Brain pericyte (primary cell): ENCODE data around the gene MAP7D1.

ENCODE experiments used
- DNase-seq: peaks from one replicate; pipeline ENCODE4 v3.0.0-alpha.2; 2012; ENCODE audit warnings: low read depth, low spot score

MAP7D1 gene

DNA sequence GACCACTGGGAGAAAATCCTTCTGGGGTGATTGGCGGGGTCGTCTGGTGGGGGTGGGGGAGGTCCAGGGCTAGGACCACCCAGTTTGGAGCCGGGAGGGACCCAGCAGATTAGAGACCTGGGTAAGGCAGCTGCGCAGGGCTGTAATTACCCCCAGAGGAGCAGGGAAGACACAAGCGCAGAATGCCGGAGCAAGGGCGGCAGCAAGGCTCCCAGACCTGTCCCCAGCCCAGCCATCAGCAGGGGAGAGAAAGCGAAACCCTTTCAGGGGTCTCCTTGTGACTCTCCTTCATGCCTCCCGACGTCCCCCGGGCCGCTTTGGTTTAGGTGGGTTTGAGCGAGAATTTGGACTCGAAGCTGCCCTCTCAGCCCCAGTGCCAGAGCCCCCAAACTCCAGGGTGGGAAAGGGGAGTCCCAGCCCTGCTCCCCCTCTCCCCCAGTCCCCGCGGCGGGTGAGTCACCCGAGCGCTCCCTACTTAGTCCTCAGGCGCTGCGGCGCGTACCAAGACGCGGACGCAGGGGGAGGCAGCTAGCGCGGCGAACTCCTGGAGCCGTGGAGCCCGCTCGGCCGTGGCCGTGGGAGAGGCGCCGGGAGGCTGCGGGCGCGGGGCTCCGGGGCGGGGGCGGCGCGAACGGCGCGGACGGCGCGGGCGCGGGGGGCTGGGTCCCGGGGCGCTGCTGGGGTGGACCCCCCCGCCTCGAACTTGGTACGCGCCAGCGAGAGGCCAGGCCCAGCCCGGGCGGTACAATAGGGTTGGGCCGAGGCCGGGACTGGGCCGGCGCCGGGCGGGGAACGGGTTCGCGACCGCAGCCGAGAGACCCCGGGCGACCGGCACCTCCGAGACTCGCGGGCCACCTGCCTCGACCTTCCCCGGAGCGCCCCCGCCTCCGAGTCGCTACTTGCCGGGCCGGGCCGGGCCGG is at the start of gene MAP7D1:
MAP7D1 (plus strand) TSS at position 753 of the 921 bp plus-strand sequence. CDS start 258 bp downstream, outside the sequence.
- DNase-seq: no peak

DNA sequence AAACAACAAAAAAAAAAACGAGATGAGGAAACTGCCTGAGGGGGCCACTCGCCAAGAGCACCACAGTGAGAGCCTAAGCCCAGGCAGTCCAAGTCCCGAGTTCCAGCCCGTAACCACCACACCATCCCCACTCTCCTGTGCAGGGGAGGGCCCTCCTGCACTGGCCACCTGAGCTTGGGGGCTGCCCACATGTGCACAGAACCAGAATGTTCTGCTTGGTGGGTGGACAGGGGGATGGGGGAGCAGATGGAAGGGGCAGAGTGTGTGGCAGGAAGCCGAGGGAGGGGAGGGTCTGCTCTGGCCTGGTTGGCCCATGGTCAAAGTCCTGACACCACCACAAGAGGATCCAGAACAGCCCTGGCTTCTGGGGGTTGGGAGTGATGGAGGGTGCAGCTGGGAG is 49.7 kb upstream of the MAP7D1 start:
- no peak for DNase-seq

GRCh38 chr1:36107394-36107793 is 48.6 kb upstream of the MAP7D1 start:
- no peak for DNase-seq

DNA sequence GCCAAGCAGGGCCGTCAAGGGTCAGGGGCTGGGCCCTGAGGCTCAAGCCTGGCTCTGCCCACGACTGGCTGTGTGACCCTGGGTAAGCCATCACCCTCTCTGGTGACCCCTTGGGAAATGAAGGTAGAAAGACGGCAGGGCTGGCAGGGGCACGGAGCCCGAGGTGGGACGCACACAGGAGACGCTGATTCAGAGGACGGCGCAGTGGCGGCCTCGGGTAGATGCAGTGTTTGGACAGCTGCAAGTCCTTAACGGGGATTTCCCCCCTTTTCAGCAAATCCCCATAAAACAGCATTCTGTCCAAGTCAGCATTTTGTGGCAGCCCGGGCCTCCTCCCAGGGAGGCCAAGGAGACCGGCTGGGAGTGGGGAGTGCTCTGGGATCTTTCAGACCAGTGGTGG is 47.6 kb upstream of the MAP7D1 start:
- no peak for DNase-seq

DNA sequence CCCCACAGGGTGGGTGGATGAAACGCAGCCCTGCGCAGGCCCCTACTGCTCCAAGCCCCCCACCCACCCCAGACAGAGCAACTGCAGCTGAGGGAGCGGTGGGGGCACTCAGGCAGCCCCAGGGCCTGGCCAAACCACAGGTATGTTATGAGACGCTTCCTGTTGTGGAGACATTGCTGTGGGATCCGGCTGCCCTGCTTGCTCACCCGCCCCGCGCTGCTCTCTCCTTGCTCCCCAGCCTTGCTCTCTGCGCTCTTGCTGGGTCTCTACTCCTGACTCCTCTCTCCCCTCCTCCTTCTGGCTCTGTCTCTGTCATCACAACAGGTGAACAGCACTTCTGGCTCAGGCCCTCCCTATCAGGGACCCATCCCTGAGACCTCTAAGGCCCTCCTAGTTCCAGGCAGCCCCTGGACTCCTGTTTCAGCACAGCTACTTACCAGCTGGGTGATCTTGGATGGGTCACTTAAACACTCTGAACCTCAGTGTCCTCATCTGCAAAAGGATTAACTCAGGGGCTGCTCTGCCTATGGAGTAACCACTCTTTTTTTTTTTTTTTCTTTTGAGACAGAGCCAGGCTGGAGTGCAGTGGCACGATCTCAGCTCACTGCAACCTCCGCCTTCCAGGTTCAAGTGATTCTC is 46.8 kb upstream of the MAP7D1 start:
- DNase-seq: no peak

GRCh38 chr1:36111151-36111550 is 44.8 kb upstream of the MAP7D1 start:
- no peak for DNase-seq

- DNase-seq: no peak
Measured at GRCh38 chr1:36112823-36113222, 43.1 kb upstream of the MAP7D1 start.

DNA sequence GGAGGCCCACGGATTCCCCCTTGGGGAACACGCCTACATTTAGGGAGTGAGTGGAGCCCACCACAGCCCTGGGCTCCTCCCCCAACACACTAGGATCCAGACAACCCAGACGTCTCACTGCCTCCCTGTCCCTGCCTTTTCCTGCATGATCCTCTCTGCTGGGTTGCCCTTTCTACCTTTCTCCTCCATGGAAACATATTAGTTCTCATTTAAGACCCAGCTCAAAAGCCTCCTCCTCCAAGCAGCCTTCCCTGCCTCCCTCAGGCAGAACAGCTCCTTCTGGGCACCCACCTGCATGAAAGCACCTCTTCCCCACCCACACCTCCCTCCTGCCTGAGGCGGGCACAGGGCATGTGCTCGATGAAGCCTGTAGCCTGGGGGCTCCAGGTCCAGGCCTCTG is 41.6 kb upstream of the MAP7D1 start:
- no peak for DNase-seq

DNA sequence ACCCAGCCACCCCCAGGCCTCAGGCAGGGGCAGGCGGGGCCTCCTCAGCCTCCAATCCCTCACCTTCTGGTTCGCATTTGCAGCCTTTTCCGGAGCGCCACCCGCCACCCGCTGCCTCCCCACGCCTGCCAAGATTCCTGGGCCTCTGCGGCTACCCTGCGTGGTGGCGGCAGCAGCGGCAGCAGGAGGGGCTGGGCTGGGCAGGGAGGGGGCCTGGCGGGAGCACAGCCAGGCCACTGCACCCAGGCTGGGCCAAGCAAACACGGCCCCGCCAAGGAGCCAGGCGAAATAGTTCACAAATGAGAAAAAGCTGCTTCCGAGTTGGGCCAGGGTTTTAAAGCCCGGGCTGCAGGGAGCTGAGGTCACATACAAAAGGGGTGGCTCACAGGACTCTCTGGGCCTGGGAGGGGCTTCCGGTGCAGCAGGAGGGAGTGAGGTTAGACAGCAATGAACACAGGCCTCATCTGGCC is 40.7 kb upstream of the MAP7D1 start:
- DNase-seq: peak; percentile 37

DNA sequence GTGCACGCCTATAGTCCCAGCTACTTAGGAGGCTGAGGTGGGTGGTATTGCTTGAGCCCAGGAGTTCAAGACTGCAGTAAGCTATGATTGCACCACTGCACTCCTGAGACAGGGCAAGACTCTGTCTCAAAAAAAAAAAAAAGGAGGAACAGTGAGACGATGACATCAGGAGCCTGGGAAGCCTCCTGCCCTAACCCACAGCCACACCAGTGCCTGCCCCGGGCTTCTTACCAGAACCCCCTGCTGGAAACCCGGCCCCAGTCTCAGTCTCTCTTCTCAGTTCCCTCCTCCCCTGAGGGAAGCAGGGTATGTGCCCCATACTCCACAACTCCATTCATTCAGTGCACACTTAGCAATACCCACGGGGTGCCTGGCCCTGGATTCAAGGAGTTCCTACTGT is 40.0 kb upstream of the MAP7D1 start:
- DNase-seq: no peak

- no peak for DNase-seq
Measured at GRCh38 chr1:36116901-36117300, 39.1 kb upstream of the MAP7D1 start.

DNA sequence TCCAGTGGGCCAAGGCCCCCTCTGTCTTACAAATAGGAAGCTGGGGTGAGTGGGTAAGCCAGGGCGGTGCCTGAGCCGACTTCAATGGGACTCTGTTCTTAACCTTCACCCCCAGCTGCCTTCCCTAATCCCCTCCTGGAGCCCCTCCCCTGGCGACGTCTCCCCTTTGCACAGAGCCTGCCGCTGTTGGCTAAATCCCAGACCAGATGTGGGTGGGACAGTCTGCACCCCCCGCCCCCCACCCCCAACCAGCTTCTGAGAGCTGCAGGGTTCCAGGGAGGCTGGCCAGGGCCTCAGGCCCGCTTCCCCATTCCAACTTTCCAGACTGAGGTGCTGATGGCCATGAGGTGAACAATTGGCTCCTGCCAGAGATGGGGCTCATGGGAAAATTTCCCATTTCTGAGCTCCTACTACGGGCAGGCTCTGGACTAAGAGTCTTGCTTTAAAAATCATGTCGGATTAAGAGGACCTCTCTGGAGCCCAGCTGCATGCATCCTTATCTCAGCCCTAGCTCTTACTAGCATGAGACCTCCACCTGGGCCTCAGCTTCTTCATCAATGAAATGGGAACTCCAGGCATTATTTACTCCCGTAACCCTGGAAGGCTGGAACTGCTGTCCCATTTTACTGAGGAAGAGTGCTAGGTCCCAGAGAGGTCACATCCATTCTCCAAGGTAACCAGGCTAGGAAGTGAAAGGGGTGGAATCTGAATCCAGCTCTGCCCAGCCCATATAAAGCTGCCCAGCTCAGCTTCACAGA is 37.3 kb upstream of the MAP7D1 start:
- DNase-seq: no peak

- DNase-seq: no peak
Measured at GRCh38 chr1:36119456-36119855, 36.5 kb upstream of the MAP7D1 start.

GRCh38 chr1:36122062-36123030 is 33.6 kb upstream of the MAP7D1 start:
- DNase-seq: no peak

GRCh38 chr1:36123356-36123755 is 32.6 kb upstream of the MAP7D1 start:
- no peak for DNase-seq

DNA sequence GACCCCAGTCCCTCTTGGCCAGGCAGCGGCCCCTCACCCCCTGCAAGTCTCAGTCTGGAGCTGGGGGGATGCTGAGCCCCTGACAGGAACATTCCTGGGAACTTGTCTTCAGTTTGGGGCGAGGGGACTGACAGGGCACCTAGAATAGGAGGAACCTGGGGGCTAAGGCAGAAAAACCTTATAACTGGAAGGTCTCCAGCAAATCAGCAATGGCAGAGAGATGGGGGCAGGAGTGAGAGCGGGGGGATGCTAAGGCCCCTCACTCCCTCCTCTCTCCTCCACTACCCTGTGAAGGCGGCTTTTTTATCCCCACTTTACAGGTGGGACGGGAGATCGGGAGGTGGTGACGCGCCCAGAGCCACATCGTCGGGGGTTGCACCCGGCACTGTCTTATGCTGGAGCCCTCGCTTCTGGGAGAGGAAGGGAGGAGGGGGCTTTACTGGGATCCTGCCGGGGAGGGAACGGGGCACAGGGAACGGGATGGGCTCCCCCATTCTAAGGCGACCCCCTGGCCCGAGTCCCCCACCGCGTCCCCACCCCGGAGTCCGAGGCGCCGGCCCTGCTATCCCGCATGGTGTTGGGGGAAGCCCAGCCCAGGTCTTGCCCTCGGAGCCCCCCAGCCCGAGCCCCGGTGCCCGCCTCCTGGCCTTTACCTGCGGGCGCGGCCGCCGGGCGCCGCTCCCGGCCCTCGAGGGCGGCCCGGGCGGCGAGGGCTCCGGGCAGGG is 31.4 kb upstream of the MAP7D1 start:
- no peak for DNase-seq

- DNase-seq: no peak
Measured at GRCh38 chr1:36125129-36125991, 30.6 kb upstream of the MAP7D1 start, which contains the start of gene COL8A2. Gene COL8A2, minus strand, starts transcription at chr1:36125222. Its CDS starts 24,980 bp downstream, at chr1:36100242.

GRCh38 chr1:36126005-36126716 is 29.8 kb upstream of the MAP7D1 start:
- DNase-seq: no peak
